B cell (primary cell): ENCODE data around the gene KRTAP4-4.

ENCODE experiments used
- CTCF ChIP-seq: fragments of 200-600 bp; IDR thresholded peaks from one replicate; pipeline ENCODE4 v1.8.0; 2022; ENCODE audit warnings: antibody characterized with exemption, mild to moderate bottlenecking
- EZH2 ChIP-seq: IDR thresholded peaks from 2 replicates; pipeline ENCODE4 v1.6.1; 2012; ENCODE audit warnings: borderline replicate concordance, low read depth, mild to moderate bottlenecking, moderate library complexity, low read length; ENCODE audit not compliant: insufficient read depth, poor library complexity, severe bottlenecking

- no peak for TF ChIP-seq CTCF
- TF ChIP-seq EZH2, result no peak
Observed at GRCh38 chr17:41178843-41179616, 18.5 kb upstream of the KRTAP4-4 start.
